Measurements from ENCODE around the gene ANKZF1.

DNA sequence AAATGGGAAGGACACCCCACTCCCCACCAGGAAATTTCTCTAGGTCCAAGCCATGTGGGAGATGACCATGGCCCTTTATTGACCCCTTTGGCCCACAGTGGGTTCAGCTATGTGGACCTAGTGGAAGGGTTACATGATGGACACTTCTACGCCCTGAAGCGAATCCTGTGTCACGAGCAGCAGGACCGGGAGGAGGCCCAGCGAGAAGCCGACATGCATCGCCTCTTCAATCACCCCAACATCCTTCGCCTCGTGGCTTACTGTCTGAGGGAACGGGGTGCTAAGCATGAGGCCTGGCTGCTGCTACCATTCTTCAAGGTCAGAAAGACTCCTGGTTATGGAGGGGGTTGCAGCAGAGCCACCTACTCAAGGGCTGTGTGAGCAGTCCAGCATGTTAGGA, 17.0 kb downstream of the ANKZF1 start:
- TF ChIP-seq POLR2A (IDR thresholded peaks at IDR 0.05; ENCODE audit: low read depth, low read length) (no peak), TAF1 (IDR thresholded peaks at IDR 0.05; ENCODE audit: borderline replicate concordance, low read depth, low read length) (no peak), POLR2AphosphoS5 (IDR thresholded peaks at IDR 0.05; ENCODE audit: low read depth, low read length) (no peak)

Measured in GM12892 (cell line).